Thymus (tissue), 11 donors: ENCODE data around the gene BCKDHB. TPM values are rescaled to one million over a fixed set of nuclear protein-coding genes. Genes with fewer than 3 reads are reported as not detected.

Source experiments
- DNase-seq, 9 donors: peaks; one replicate each; pipeline ENCODE4 v3.0.0-alpha.2; 2013; ENCODE audit warnings: low spot score in 9 of 9, low read depth in 6 of 9, missing footprints in 1 of 9
- H3K27ac ChIP-seq, 2 donors: one replicate each; pipeline ENCODE4 v1.5.1; 2013; ENCODE audit warnings: control low read depth in 1 of 2, low read depth in 1 of 2, low read length in 1 of 2, mild to moderate bottlenecking in 1 of 2, moderate library complexity in 1 of 2
- H3K27me3 ChIP-seq, 2 donors: one replicate each; pipeline ENCODE4 v1.5.1; 2013; ENCODE audit warnings: low read length in 1 of 2; ENCODE audit not compliant: control insufficient read depth in 2 of 2, insufficient read depth in 1 of 2
- H3K36me3 ChIP-seq, 2 donors: one replicate each; pipeline ENCODE4 v1.5.1; 2013; ENCODE audit warnings: low read length in 1 of 2, mild to moderate bottlenecking in 1 of 2, moderate library complexity in 1 of 2; ENCODE audit not compliant: control insufficient read depth in 2 of 2, insufficient read depth in 2 of 2
- H3K4me1 ChIP-seq, 2 donors: one replicate each; pipeline ENCODE4 v1.5.1; 2013; ENCODE audit warnings: low read length in 2 of 2; ENCODE audit not compliant: control insufficient read depth in 2 of 2, insufficient read depth in 2 of 2
- H3K4me3 ChIP-seq, 2 donors: one replicate each; pipeline ENCODE4 v1.5.1; 2013; ENCODE audit warnings: low read length in 2 of 2, control low read depth in 1 of 2, mild to moderate bottlenecking in 1 of 2
- H3K9me3 ChIP-seq, 2 donors: one replicate each; pipeline ENCODE4 v1.5.1; 2013; ENCODE audit warnings: low read length in 1 of 2, mild to moderate bottlenecking in 1 of 2; ENCODE audit not compliant: control insufficient read depth in 2 of 2, insufficient read depth in 1 of 2
- WGBS: extraction: QIAGEN DNeasy Blood & Tissue Kit; methylation state at CpG from one replicate; pipeline ENCODE4 v1.1.7; 2013; 5-methylcytosine and 5-hydroxymethylcytosine counted together
- polyA plus RNA-seq: library from polyadenylated mRNA; stranded (reverse); fragments of 200-250 nt; gene quantifications from one replicate; pipeline ENCODE4 v1.2.3, GENCODE V29; 2013
- total RNA-seq: library from RNA; stranded (reverse); fragments of 120-200 nt; gene quantifications from one replicate; pipeline ENCODE4 v1.2.4, GENCODE V29; 2013
- donor health status: healthy.

Gene BCKDHB
- total and polyA plus RNA-seq, 2 donors = 12.3 to 12.9 TPM

GRCh38 chr6:80142586-80142985 lies 36.1 kb downstream of the BCKDHB start:
- Histone ChIP-seq H3K27ac (no peak overlapping the region), H3K4me3 (no peak overlapping the region), H3K9me3 (no peaks in the 10 kb centered on the region), H3K27me3 (no peaks in the 10 kb centered on the region), H3K4me1 (no peaks in the 10 kb centered on the region), H3K36me3 (no peaks in the 10 kb centered on the region)
- no peak for DNase-seq
- WGBS = 97% methylated on average over 1 of the region's 1 CpG

GRCh38 chr6:80143419-80143937 lies 37.0 kb downstream of the BCKDHB start:
- 91% methylated on average over 3 of the region's 3 CpGs for WGBS
- Histone ChIP-seq H3K4me3 (no peak overlapping the region), H3K27me3 (no peaks in the 10 kb centered on the region), H3K36me3 (no peaks in the 10 kb centered on the region), H3K4me1 (no peaks in the 10 kb centered on the region), H3K9me3 (no peaks in the 10 kb centered on the region), H3K27ac (no peak overlapping the region)
- DNase-seq = no peak

GRCh38 chr6:80144753-80145315 lies 38.4 kb downstream of the BCKDHB start:
- H3K27me3 ChIP-seq = no peaks in the 10 kb centered on the region
- WGBS = 92% methylated on average over 4 of the region's 4 CpGs
- H3K4me1 ChIP-seq = no peaks in the 10 kb centered on the region
- no peak overlapping the region for H3K4me3 ChIP-seq
- H3K27ac ChIP-seq = no peak overlapping the region
- H3K36me3 ChIP-seq = no peaks in the 10 kb centered on the region
- no peak for DNase-seq
- H3K9me3 ChIP-seq = no peaks in the 10 kb centered on the region

GRCh38 chr6:80145509-80145908 lies 39.0 kb downstream of the BCKDHB start:
- Histone ChIP-seq H3K27ac (no peak overlapping the region), H3K4me3 (no peak overlapping the region), H3K27me3 (no peaks in the 10 kb centered on the region), H3K4me1 (no peaks in the 10 kb centered on the region), H3K36me3 (no peaks in the 10 kb centered on the region), H3K9me3 (no peaks in the 10 kb centered on the region)
- DNase-seq = no peak

GRCh38 chr6:80145921-80146320 lies 39.5 kb downstream of the BCKDHB start:
- no peak for DNase-seq
- H3K27ac ChIP-seq = no peak overlapping the region
- no peaks in the 10 kb centered on the region for H3K36me3 ChIP-seq
- H3K4me3 ChIP-seq = no peak overlapping the region
- no peaks in the 10 kb centered on the region for H3K9me3 ChIP-seq
- no peaks in the 10 kb centered on the region for H3K4me1 ChIP-seq
- no peaks in the 10 kb centered on the region for H3K27me3 ChIP-seq
- 100% methylated on average over 1 of the region's 1 CpG for WGBS

- Histone ChIP-seq H3K4me3 (no peak overlapping the region), H3K27ac (no peak overlapping the region), H3K27me3 (no peaks in the 10 kb centered on the region), H3K36me3 (no peaks in the 10 kb centered on the region), H3K9me3 (no peaks in the 10 kb centered on the region), H3K4me1 (peaks cover 6 to 7% of the 10 kb centered on the region in 2 donors)
- DNase-seq = no peak
- WGBS = 92% methylated on average over 1 of the region's 1 CpG
These were observed 41.7 kb downstream of the BCKDHB start for GRCh38 chr6:80148220-80148619.

GRCh38 chr6:80151635-80152034 lies 45.2 kb downstream of the BCKDHB start:
- WGBS = 99% methylated on average over 2 of the region's 2 CpGs
- H3K27ac ChIP-seq = no peak overlapping the region

GRCh38 chr6:80154160-80154559 lies 47.7 kb downstream of the BCKDHB start:
- H3K27ac ChIP-seq = no peak overlapping the region
- 98% methylated on average over 2 of the region's 2 CpGs for WGBS
- peaks cover 6 to 7% of the 10 kb centered on the region in 2 donors for H3K4me1 ChIP-seq
- no peaks in the 10 kb centered on the region for H3K9me3 ChIP-seq
- H3K36me3 ChIP-seq = no peaks in the 10 kb centered on the region
- no peak for DNase-seq
- no peak overlapping the region for H3K4me3 ChIP-seq
- no peaks in the 10 kb centered on the region for H3K27me3 ChIP-seq

More at GRCh38 chr6:80151635-80152034, 45.2 kb downstream of the BCKDHB start:
- H3K4me3 ChIP-seq = no peak overlapping the region
- H3K27me3 ChIP-seq = no peaks in the 10 kb centered on the region
- H3K4me1 ChIP-seq = peaks cover 6 to 7% of the 10 kb centered on the region in 2 donors
- H3K36me3 ChIP-seq = no peaks in the 10 kb centered on the region
- DNase-seq = no peak
- H3K9me3 ChIP-seq = no peaks in the 10 kb centered on the region

GRCh38 chr6:80156221-80156620 lies 49.8 kb downstream of the BCKDHB start:
- Histone ChIP-seq H3K36me3 (no peaks in the 10 kb centered on the region), H3K4me1 (peaks cover 6 to 7% of the 10 kb centered on the region in 2 donors), H3K9me3 (no peaks in the 10 kb centered on the region), H3K4me3 (no peak overlapping the region), H3K27ac (no peak overlapping the region), H3K27me3 (no peaks in the 10 kb centered on the region)
- DNase-seq = no peak
